GM23338 (cell line): ENCODE results near the gene NNMT. TPM values are rescaled to one million over a fixed set of nuclear protein-coding genes. Genes with fewer than 3 reads are reported as not detected.

Experiments used
- ATAC-seq: fragments of 200-7000 bp; cut with Tn5 transposase; 3 replicates; pipeline ENCODE4 v1.9.1; 2020
- DNase-seq: peaks from one replicate; pipeline ENCODE4 v3.0.0-alpha.2; 2015; ENCODE audit warnings: low spot score
- H2AFZ ChIP-seq: fragments of 200-600 bp; sonication (generic); 2 replicates; pipeline ENCODE4 v1.8.0; 2016; ENCODE audit warnings: antibody characterized with exemption, mild to moderate bottlenecking, moderate library complexity
- H3F3A ChIP-seq: fragments of 200-600 bp; sonication (generic); replicated peaks from 2 replicates; pipeline ENCODE4 v1.8.0; 2017; ENCODE audit warnings: antibody characterized with exemption, mixed run types, low read depth
- H3K27ac ChIP-seq: fragments of 200-600 bp; sonication (generic); 2 replicates; pipeline ENCODE4 v1.6.1; 2016; ENCODE audit warnings: low read depth
- H3K27me3 ChIP-seq: fragments of 200-600 bp; sonication (generic); 2 replicates; pipeline ENCODE4 v1.8.0; 2016; ENCODE audit warnings: mild to moderate bottlenecking, mixed run types, moderate library complexity; ENCODE audit not compliant: insufficient read depth
- H3K36me3 ChIP-seq: fragments of 200-600 bp; sonication (generic); 2 replicates; pipeline ENCODE4 v1.8.0; 2016; ENCODE audit warnings: mild to moderate bottlenecking; ENCODE audit not compliant: insufficient read depth
- H3K4me1 ChIP-seq: fragments of 200-600 bp; sonication (generic); 2 replicates; pipeline ENCODE4 v1.8.0; 2016; ENCODE audit warnings: mild to moderate bottlenecking, moderate library complexity; ENCODE audit not compliant: insufficient read depth
- H3K4me2 ChIP-seq: fragments of 200-600 bp; sonication (generic); 2 replicates; pipeline ENCODE4 v1.7.1; 2017; ENCODE audit warnings: mixed run types
- H3K4me3 ChIP-seq: fragments of 200-600 bp; sonication (generic); 2 replicates; pipeline ENCODE4 v1.6.1; 2016; ENCODE audit warnings: mixed run types
- H3K79me2 ChIP-seq: fragments of 200-600 bp; sonication (generic); replicated peaks from 2 replicates; pipeline ENCODE4 v1.8.0; 2017; ENCODE audit warnings: mild to moderate bottlenecking; ENCODE audit not compliant: insufficient read depth
- H3K9me2 ChIP-seq: fragments of 200-600 bp; sonication (generic); 2 replicates; pipeline ENCODE4 v1.8.0; 2017; ENCODE audit not compliant: insufficient read depth
- H4K20me1 ChIP-seq: fragments of 200-600 bp; sonication (generic); replicated peaks from 2 replicates; pipeline ENCODE4 v1.8.0; 2017; ENCODE audit warnings: mild to moderate bottlenecking; ENCODE audit not compliant: insufficient read depth
- H3K27ac Mint-ChIP-seq: 2 replicates; pipeline ENCODE4 v1.8.0; 2020; ENCODE audit warnings: inconsistent platforms, mild to moderate bottlenecking, moderate library complexity, mixed read lengths
- H3K27me3 Mint-ChIP-seq: 3 replicates; pipeline ENCODE4 v1.8.0; 2022; ENCODE audit warnings: low read depth, mild to moderate bottlenecking, moderate library complexity, mixed read lengths, inconsistent platforms; ENCODE audit not compliant: insufficient read depth, poor library complexity
- H3K36me3 Mint-ChIP-seq: 3 replicates; pipeline ENCODE4 v1.8.0; 2021; ENCODE audit warnings: low read depth, mild to moderate bottlenecking, inconsistent platforms, moderate library complexity, mixed read lengths
- H3K4me1 Mint-ChIP-seq: 3 replicates; pipeline ENCODE4 v1.8.0; 2020; ENCODE audit warnings: mild to moderate bottlenecking, inconsistent platforms, mixed read lengths
- H3K4me3 Mint-ChIP-seq: 3 replicates; pipeline ENCODE4 v1.8.0; 2021; ENCODE audit warnings: moderate library complexity, mild to moderate bottlenecking, inconsistent platforms, mixed read lengths
- H3K9me3 Mint-ChIP-seq: 3 replicates; pipeline ENCODE4 v1.8.0; 2020; ENCODE audit warnings: moderate library complexity, mild to moderate bottlenecking, inconsistent platforms, mixed read lengths
- CREB1 ChIP-seq: fragments of 250-450 bp; sonication (Bioruptor Pico); IDR thresholded peaks from 2 replicates; pipeline ENCODE4 v1.5.0; 2020; ENCODE audit warnings: low read depth, mild to moderate bottlenecking, moderate library complexity
- CTCF ChIP-seq, 2 experiments: fragments of 200-600 bp in 1 of 2; sonication (generic) in 1 of 2; conservative IDR thresholded peaks; 2 replicates each; pipeline versions ENCODE4 v1.5.1 to v1.6.1; 2016 to 2017; ENCODE audit warnings: antibody characterized with exemption in 2 of 2, low read depth in 2 of 2, mild to moderate bottlenecking in 2 of 2, moderate library complexity in 1 of 2
- ETS1 ChIP-seq: IDR thresholded peaks from 2 replicates; pipeline ENCODE4 v1.6.1; 2016; ENCODE audit warnings: antibody characterized with exemption
- EZH2 ChIP-seq: fragments of 200-600 bp; sonication (generic); IDR thresholded peaks from one replicate; pipeline ENCODE4 v1.8.0; 2017; ENCODE audit warnings: antibody characterized with exemption, mild to moderate bottlenecking, low read depth; ENCODE audit not compliant: unreplicated experiment
- EZH2phosphoT487 ChIP-seq: fragments of 200-600 bp; sonication (generic); IDR thresholded peaks from one replicate; pipeline ENCODE4 v1.8.1; 2018; ENCODE audit warnings: antibody characterized with exemption; ENCODE audit not compliant: unreplicated experiment
- JUNB ChIP-seq: IDR thresholded peaks from one replicate; pipeline ENCODE4 v1.6.1; 2016; ENCODE audit warnings: antibody characterized with exemption; ENCODE audit not compliant: unreplicated experiment
- NANOG ChIP-seq: IDR thresholded peaks from 2 replicates; pipeline ENCODE4 v1.6.1; 2016; ENCODE audit warnings: antibody characterized with exemption, borderline replicate concordance
- POLR2AphosphoS5 ChIP-seq: IDR thresholded peaks from 2 replicates; pipeline ENCODE4 v1.6.1; 2016; ENCODE audit warnings: antibody characterized with exemption, low read depth
- REST ChIP-seq: IDR thresholded peaks from one replicate; pipeline ENCODE4 v1.6.1; 2018; ENCODE audit warnings: antibody characterized with exemption; ENCODE audit not compliant: unreplicated experiment
- STAT1 ChIP-seq: IDR thresholded peaks from one replicate; pipeline ENCODE4 v1.6.1; 2016; ENCODE audit warnings: antibody characterized with exemption; ENCODE audit not compliant: unreplicated experiment
- ZNF114 ChIP-seq: fragments of 250-450 bp; sonication (Bioruptor Pico); IDR thresholded peaks from 2 replicates; pipeline ENCODE4 v1.5.0; 2020; ENCODE audit warnings: mild to moderate bottlenecking, moderate library complexity
- ZNF331 ChIP-seq: fragments of 250-450 bp; sonication (Bioruptor Pico); IDR thresholded peaks from 2 replicates; pipeline ENCODE4 v1.5.0; 2020; ENCODE audit warnings: low read depth, mild to moderate bottlenecking, moderate library complexity
- polyA plus RNA-seq: library from polyadenylated mRNA; unstranded; fragments of >200 nt; fragmentation: Nextera tagmentation; extraction: Ambion mirVana; gene quantifications from 2 replicates; pipeline ENCODE4 v1.2.1, GENCODE V29; 2016
- total RNA-seq: library from RNA; depleted of rRNA; stranded (reverse); fragments of >200 nt; shearing (Covaris generic); gene quantifications from 2 replicates; pipeline ENCODE4 v1.2.3, GENCODE V29; 2014

Gene NNMT
- total and polyA plus RNA-seq, 2 experiments from 2014 or later = 0.40 TPM; not detected in 1

GRCh38 chr11:114260077-114260476 is 36.1 kb upstream of the NNMT start (continued):
- TF ChIP-seq REST = no peak
- no peak for TF ChIP-seq EZH2
- TF ChIP-seq JUNB = no peak

- no peak overlapping the region for H3K27ac ChIP-seq
- no peak overlapping the region for H3K4me2 ChIP-seq
- Mint-ChIP-seq H3K27ac (no peak overlapping the region), H3K4me3 (no peak overlapping the region), H3K9me3 (no peaks in the 10 kb centered on the region), H3K4me1 (peaks cover 17% of the 10 kb centered on the region), H3K36me3 (no peaks in the 10 kb centered on the region), H3K27me3 (peaks cover 5% of the 10 kb centered on the region)
- H4K20me1 ChIP-seq = no peaks in the 10 kb centered on the region
- H3F3A ChIP-seq = no peaks in the 10 kb centered on the region
- H3K9me2 ChIP-seq = no peaks in the 10 kb centered on the region
- H3K36me3 ChIP-seq = no peaks in the 10 kb centered on the region
- ATAC-seq (no peak), DNase-seq (no peak)
- H3K4me1 ChIP-seq = peaks cover 11% of the 10 kb centered on the region
- H3K4me3 ChIP-seq = no peak overlapping the region
- no peaks in the 10 kb centered on the region for H3K79me2 ChIP-seq
- H3K27me3 ChIP-seq = no peaks in the 10 kb centered on the region
- peak overlapping the region; percentile 63; the same call in 1 of the 2 replicates for H2AFZ ChIP-seq
- TF ChIP-seq ETS1 (no peak), ZNF331 (CRISPR knock-in tag) (no peak), EZH2 (no peak), NANOG (no peak), ZNF114 (CRISPR knock-in tag) (no peak), REST (no peak), CREB1 (CRISPR knock-in tag) (no peak), CTCF (conservative IDR thresholded peaks at IDR 0.05; ENCODE audit: low read depth in 2 of 2) (no peak), EZH2phosphoT487 (no peak), STAT1 (no peak), JUNB (no peak), POLR2AphosphoS5 (no peak)
Observed at GRCh38 chr11:114260483-114260882, 35.7 kb upstream of the NNMT start.
